8988T (cell line): Measurements from ENCODE around the gene OLFM1.
"Not testable (repeated sequence)": the region's sequence is repeated elsewhere in the genome, so short reads cannot be mapped to it uniquely, and the experiment has no call there.

Experiments
- DNase-seq: peaks from one replicate; pipeline ENCODE4 v3.0.0; 2011

The OLFM1 gene

GRCh38 chr9:135156525-135157510, 69.3 kb downstream of the OLFM1 start:
- DNase-seq = peak; percentile 46

- no peak for DNase-seq
These were observed 70.5 kb downstream of the OLFM1 start for GRCh38 chr9:135157856-135158563.

GRCh38 chr9:135158564-135158937, 71.1 kb downstream of the OLFM1 start:
- DNase-seq = no peak

- no peak for DNase-seq
These were observed 72.3 kb downstream of the OLFM1 start for GRCh38 chr9:135159801-135160200.

GRCh38 chr9:135160862-135161261, 73.4 kb downstream of the OLFM1 start:
- DNase-seq = no peak

- not testable (repeated sequence) for DNase-seq
These were observed 75.1 kb downstream of the OLFM1 start for GRCh38 chr9:135162599-135162998.

GRCh38 chr9:135163023-135163780, 75.7 kb downstream of the OLFM1 start:
- no peak for DNase-seq

- no peak for DNase-seq
These were observed 76.6 kb downstream of the OLFM1 start for GRCh38 chr9:135164036-135164435.

GRCh38 chr9:135165003-135165711, 77.7 kb downstream of the OLFM1 start:
- DNase-seq = no peak

- no peak for DNase-seq
These were observed 78.5 kb downstream of the OLFM1 start for GRCh38 chr9:135165756-135166519.

GRCh38 chr9:135166565-135166964, 79.1 kb downstream of the OLFM1 start:
- DNase-seq = no peak

- DNase-seq = no peak
These were observed 79.9 kb downstream of the OLFM1 start for GRCh38 chr9:135167356-135167755.

- no peak for DNase-seq
These were observed 80.6 kb downstream of the OLFM1 start for GRCh38 chr9:135167849-135168655.

GRCh38 chr9:135169709-135170226, 82.3 kb downstream of the OLFM1 start:
- no peak for DNase-seq

- DNase-seq = no peak
These were observed 83.1 kb downstream of the OLFM1 start for GRCh38 chr9:135170535-135170934.
